Panc1 (cell line): ENCODE data around the gene TMEM259. TPM values are rescaled to one million over a fixed set of nuclear protein-coding genes. Genes with fewer than 3 reads are reported as not detected.

ENCODE experiments used
- ATAC-seq: fragments of 200-7000 bp; cut with Tn5 transposase; 2 replicates; pipeline ENCODE4 v1.9.1; 2020; ENCODE audit warnings: mild to moderate bottlenecking, moderate library complexity
- BruUV-seq: library from RNA; stranded (reverse); fragments of 400-500 nt; replicated peaks from 2 replicates; lab custom pipeline; 2021; lab: Mats Ljungman, UMichigan
- CTCF ChIA-PET: fragments of 300-600 bp; sonication (Branson Sonifier 250); formaldehyde crosslinking; loops from one replicate; lab custom pipeline; 2022; ENCODE audit warnings: antibody characterized with exemption; lab: Charles Lee
- POLR2A ChIA-PET: fragments of 300-600 bp; sonication (Branson Sonifier 250); formaldehyde crosslinking; loops from one replicate; lab custom pipeline; 2022; ENCODE audit warnings: antibody characterized with exemption; lab: Charles Lee
- DNase-seq: peaks from one replicate; pipeline ENCODE4 v3.0.0-alpha.2; 2010; ENCODE audit warnings: low read depth, low spot score
- H3K27ac ChIP-seq: 2 replicates; pipeline ENCODE4 v1.5.1; 2011; ENCODE audit warnings: mild to moderate bottlenecking, low read length, inconsistent platforms
- H3K27me3 ChIP-seq: fragments of 200-500 bp; sonication (Bioruptor generic); 2 replicates; pipeline ENCODE4 v1.6.0; 2014; ENCODE audit warnings: low read length, inconsistent platforms; ENCODE audit not compliant: control insufficient read depth, insufficient read depth
- H3K36me3 ChIP-seq: fragments of 200-500 bp; sonication (Bioruptor generic); 2 replicates; pipeline ENCODE4 v1.5.1; 2014; ENCODE audit warnings: inconsistent platforms, mild to moderate bottlenecking, low read length, moderate library complexity; ENCODE audit not compliant: control insufficient read depth, insufficient read depth
- H3K4me1 ChIP-seq: 2 replicates; pipeline ENCODE4 v1.5.1; 2011; ENCODE audit warnings: inconsistent platforms, mild to moderate bottlenecking, low read length, moderate library complexity; ENCODE audit not compliant: control insufficient read depth, insufficient read depth
- H3K4me3 ChIP-seq, 2 experiments: 2 replicates each; pipeline ENCODE4 v1.5.1; 2011 to 2012; ENCODE audit warnings: low read depth in 2 of 2, low read length in 2 of 2, mild to moderate bottlenecking in 2 of 2, inconsistent platforms in 1 of 2, moderate library complexity in 1 of 2
- H3K9me3 ChIP-seq: fragments of 200-500 bp; sonication (Bioruptor generic); 2 replicates; pipeline ENCODE4 v1.5.1; 2014; ENCODE audit warnings: low read depth, mild to moderate bottlenecking, inconsistent platforms, low read length, moderate library complexity; ENCODE audit not compliant: control insufficient read depth, insufficient read depth
- CTCF ChIP-seq: fragments of 450-650 bp; IDR thresholded peaks from 2 replicates; pipeline ENCODE4 v1.5.1; 2017; ENCODE audit warnings: mild to moderate bottlenecking
- POLR2AphosphoS5 ChIP-seq: IDR thresholded peaks from 2 replicates; pipeline ENCODE4 v1.6.1; 2012; ENCODE audit warnings: mild to moderate bottlenecking, low read depth, low read length, moderate library complexity
- SIN3A ChIP-seq: IDR thresholded peaks from 2 replicates; pipeline ENCODE4 v1.6.1; 2012; ENCODE audit warnings: low read depth, mild to moderate bottlenecking, low read length, moderate library complexity, borderline replicate concordance; ENCODE audit not compliant: insufficient read depth
- TCF7L2 ChIP-seq: IDR thresholded peaks from 2 replicates; pipeline ENCODE4 v1.6.1; 2011; ENCODE audit warnings: mild to moderate bottlenecking, low read depth, low read length, inconsistent platforms
- in situ Hi-C: cut with HindIII; loops from 2 replicates; pipeline ENCODE4 v1.10.0; 2016; ENCODE audit warnings: low sequenced_read_pairs, low pct_unique_long_range_greater_than_20kb
- intact Hi-C: fragments of 100-400 bp; cut with micrococcal nuclease; formaldehyde crosslinking; loops from one replicate; pipeline ENCODE4 v1.10.0; 2022; ENCODE audit not compliant: unreplicated experiment
- total RNA-seq: library from RNA; stranded (reverse); gene quantifications from one replicate; pipeline ENCODE4 v1.2.1, GENCODE V29; 2021; ENCODE audit not compliant: unreplicated experiment
- TF ChIP-seq, protein P1 (sequence below), 2 experiments: IDR thresholded peaks; 2 replicates each; pipeline ENCODE4 v1.6.1; 2011 to 2012; ENCODE audit warnings: low read depth in 2 of 2, control low read depth in 1 of 2, low read length in 1 of 2, mild to moderate bottlenecking in 1 of 2, moderate library complexity in 1 of 2; ENCODE audit not compliant: insufficient read depth in 1 of 2

Gene TMEM259
- total RNA-seq, 1 experiment from 2014 or later = 193 TPM

GRCh38 chr19:1069009-1069779 lies 48.3 kb upstream of the TMEM259 start:
- H3K4me3 ChIP-seq = no peak overlapping the region
- POLR2A ChIA-PET = no interaction called here
- CTCF ChIA-PET = no interaction called here
- H3K36me3 ChIP-seq = no peaks in the 10 kb centered on the region; the same call in 1 of the 2 replicates
- no peaks in the 10 kb centered on the region for H3K9me3 ChIP-seq
- intact Hi-C loops (no loop called here), in situ Hi-C loops (no loop called here)
- no peaks in the 10 kb centered on the region for H3K27me3 ChIP-seq
- peaks cover 19% of the 10 kb centered on the region for H3K4me1 ChIP-seq
- DNase-seq (no peak), ATAC-seq (no peak)
- no peak overlapping the region for H3K27ac ChIP-seq
- BruUV-seq = no TSS peak
- TF ChIP-seq, protein P1, sequence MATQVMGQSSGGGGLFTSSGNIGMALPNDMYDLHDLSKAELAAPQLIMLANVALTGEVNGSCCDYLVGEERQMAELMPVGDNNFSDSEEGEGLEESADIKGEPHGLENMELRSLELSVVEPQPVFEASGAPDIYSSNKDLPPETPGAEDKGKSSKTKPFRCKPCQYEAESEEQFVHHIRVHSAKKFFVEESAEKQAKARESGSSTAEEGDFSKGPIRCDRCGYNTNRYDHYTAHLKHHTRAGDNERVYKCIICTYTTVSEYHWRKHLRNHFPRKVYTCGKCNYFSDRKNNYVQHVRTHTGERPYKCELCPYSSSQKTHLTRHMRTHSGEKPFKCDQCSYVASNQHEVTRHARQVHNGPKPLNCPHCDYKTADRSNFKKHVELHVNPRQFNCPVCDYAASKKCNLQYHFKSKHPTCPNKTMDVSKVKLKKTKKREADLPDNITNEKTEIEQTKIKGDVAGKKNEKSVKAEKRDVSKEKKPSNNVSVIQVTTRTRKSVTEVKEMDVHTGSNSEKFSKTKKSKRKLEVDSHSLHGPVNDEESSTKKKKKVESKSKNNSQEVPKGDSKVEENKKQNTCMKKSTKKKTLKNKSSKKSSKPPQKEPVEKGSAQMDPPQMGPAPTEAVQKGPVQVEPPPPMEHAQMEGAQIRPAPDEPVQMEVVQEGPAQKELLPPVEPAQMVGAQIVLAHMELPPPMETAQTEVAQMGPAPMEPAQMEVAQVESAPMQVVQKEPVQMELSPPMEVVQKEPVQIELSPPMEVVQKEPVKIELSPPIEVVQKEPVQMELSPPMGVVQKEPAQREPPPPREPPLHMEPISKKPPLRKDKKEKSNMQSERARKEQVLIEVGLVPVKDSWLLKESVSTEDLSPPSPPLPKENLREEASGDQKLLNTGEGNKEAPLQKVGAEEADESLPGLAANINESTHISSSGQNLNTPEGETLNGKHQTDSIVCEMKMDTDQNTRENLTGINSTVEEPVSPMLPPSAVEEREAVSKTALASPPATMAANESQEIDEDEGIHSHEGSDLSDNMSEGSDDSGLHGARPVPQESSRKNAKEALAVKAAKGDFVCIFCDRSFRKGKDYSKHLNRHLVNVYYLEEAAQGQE (IDR thresholded peaks at IDR 0.05; ENCODE audit: insufficient read depth in 1 of 2, low read depth in 2 of 2, low read length in 1 of 2) = no peak
- TF ChIP-seq POLR2AphosphoS5 = no peak

- Histone ChIP-seq H3K27ac (no peak overlapping the region; the same call in 1 of the 2 replicates), H3K4me3 (peak overlapping the region; percentile 45 to 59), H3K27me3 (no peaks in the 10 kb centered on the region), H3K9me3 (no peaks in the 10 kb centered on the region), H3K4me1 (peaks cover 17% of the 10 kb centered on the region), H3K36me3 (no peaks in the 10 kb centered on the region; the same call in 1 of the 2 replicates)
- in situ Hi-C loops (no loop called here), intact Hi-C loops (no loop called here)
- TF ChIP-seq POLR2AphosphoS5 (no peak), TCF7L2 (no peak), CTCF (no peak), SIN3A (no peak)
- TF ChIP-seq, protein P1 (IDR thresholded peaks at IDR 0.05; ENCODE audit: insufficient read depth in 1 of 2, low read depth in 2 of 2, low read length in 1 of 2) = no peak
- BruUV-seq = no TSS peak
- DNase-seq (no peak), ATAC-seq (no peak)
- POLR2A ChIA-PET = interaction anchor here (0.6 to 0.7 kb wide), 2 partner anchors 53 to 77 kb away, joined by 3 to 6 read pairs; no protein-coding TSS in a partner anchor
- CTCF ChIA-PET = no interaction called here
Measured at GRCh38 chr19:1068009-1069001, 47.4 kb upstream of the TMEM259 start.
